Spleen (tissue), 7 donors: Measurements from ENCODE around the gene RAD51B.

Source experiments
- POLR2A ChIP-seq, 3 donors: fragments of 450-650 bp; IDR thresholded peaks; one replicate each; pipeline ENCODE4 v1.5.1; 2017; ENCODE audit warnings: antibody characterized with exemption in 3 of 3, mild to moderate bottlenecking in 1 of 3
- TF ChIP-seq, protein P1 (sequence below), 11 experiments: fragments of 200-600 bp in 7 of 11; fragments of 450-650 bp in 4 of 11; sonication (generic) in 4 of 11; IDR thresholded peaks in 8 of 11; conservative IDR thresholded peaks in 3 of 11; 1 replicate in 7 of 11; 2 replicates in 4 of 11; pipeline versions ENCODE4 v1.4.0 to v1.8.0; 2016 to 2021; ENCODE audit warnings: antibody characterized with exemption in 11 of 11, inconsistent platforms in 4 of 11, mild to moderate bottlenecking in 1 of 11
- donor health status: DM: no; HTN: no; CAD: no; lungs with moderate emphysema.
- donor health status: DM: no; HTN: no; CAD: no.
- donor health status: DM: no; HTN: no; CAD: no.

- TF ChIP-seq POLR2A (IDR thresholded peaks at IDR 0.05) = no peak
- TF ChIP-seq, protein P1, sequence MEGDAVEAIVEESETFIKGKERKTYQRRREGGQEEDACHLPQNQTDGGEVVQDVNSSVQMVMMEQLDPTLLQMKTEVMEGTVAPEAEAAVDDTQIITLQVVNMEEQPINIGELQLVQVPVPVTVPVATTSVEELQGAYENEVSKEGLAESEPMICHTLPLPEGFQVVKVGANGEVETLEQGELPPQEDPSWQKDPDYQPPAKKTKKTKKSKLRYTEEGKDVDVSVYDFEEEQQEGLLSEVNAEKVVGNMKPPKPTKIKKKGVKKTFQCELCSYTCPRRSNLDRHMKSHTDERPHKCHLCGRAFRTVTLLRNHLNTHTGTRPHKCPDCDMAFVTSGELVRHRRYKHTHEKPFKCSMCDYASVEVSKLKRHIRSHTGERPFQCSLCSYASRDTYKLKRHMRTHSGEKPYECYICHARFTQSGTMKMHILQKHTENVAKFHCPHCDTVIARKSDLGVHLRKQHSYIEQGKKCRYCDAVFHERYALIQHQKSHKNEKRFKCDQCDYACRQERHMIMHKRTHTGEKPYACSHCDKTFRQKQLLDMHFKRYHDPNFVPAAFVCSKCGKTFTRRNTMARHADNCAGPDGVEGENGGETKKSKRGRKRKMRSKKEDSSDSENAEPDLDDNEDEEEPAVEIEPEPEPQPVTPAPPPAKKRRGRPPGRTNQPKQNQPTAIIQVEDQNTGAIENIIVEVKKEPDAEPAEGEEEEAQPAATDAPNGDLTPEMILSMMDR (IDR thresholded peaks at IDR 0.05 in 8 of 11, conservative IDR thresholded peaks at IDR 0.05 in 3 of 11) = no peak
Measured at GRCh38 chr14:68011406-68012028, 191.9 kb downstream of the RAD51B start.
